Renal pelvis (tissue), 4 donors: ENCODE data around the gene ORMDL3. TPM values are rescaled to one million over a fixed set of nuclear protein-coding genes. Genes with fewer than 3 reads are reported as not detected.
"Not testable (repeated sequence)": the region's sequence is repeated elsewhere in the genome, so short reads cannot be mapped to it uniquely, and the experiment has no call there.

Source experiments
- DNase-seq: peaks from one replicate; pipeline ENCODE4 v3.0.0-alpha.2; 2013
- polyA plus RNA-seq, 3 donors: library from polyadenylated mRNA; unstranded; fragments of 120-200 nt; gene quantifications; one replicate each; pipeline ENCODE4 v1.2.1, GENCODE V29; 2013; ENCODE audit not compliant: insufficient read length in 3 of 3

Gene ORMDL3
- polyA plus RNA-seq, 3 donors, result 94.8 to 106 (median 96.6) TPM

- DNase-seq, result no peak
These were observed 29.3 kb downstream of the ORMDL3 start for GRCh38 chr17:39898088-39898487.

- no peak for DNase-seq
These were observed 32.6 kb downstream of the ORMDL3 start for GRCh38 chr17:39894681-39895376.

- DNase-seq, result no peak
These were observed 38.2 kb downstream of the ORMDL3 start for GRCh38 chr17:39889200-39889599.

- DNase-seq, result no peak
These were observed 40.3 kb downstream of the ORMDL3 start for GRCh38 chr17:39887078-39887477.

- not testable (repeated sequence) for DNase-seq
These were observed 41.3 kb downstream of the ORMDL3 start for GRCh38 chr17:39886102-39886501.

GRCh38 chr17:39872751-39873150 lies 54.6 kb downstream of the ORMDL3 start:
- DNase-seq, result no peak

- no peak for DNase-seq
These were observed 55.6 kb downstream of the ORMDL3 start for GRCh38 chr17:39871801-39872200.

Other genes starting within 250 kb of the ORMDL3 start
- 10 to 100 TPM; 37.4 to 48.6 (median 43.6) TPM for gene PGAP3, start 239.5 kb downstream of the ORMDL3 start, polyA plus RNA-seq
- 100 to 1,000 TPM; 178 to 214 (median 210) TPM for gene ERBB2, start 227.5 kb downstream of the ORMDL3 start, polyA plus RNA-seq
- 10 to 100 TPM; 33.6 to 36.8 (median 35.9) TPM for gene MIEN1, start 197.1 kb downstream of the ORMDL3 start, polyA plus RNA-seq
- 10 to 100 TPM; 38.0 to 56.5 (median 53.2) TPM for gene GRB7, start 189.7 kb downstream of the ORMDL3 start, polyA plus RNA-seq
- under 1 TPM; 0.23 to 0.33 (median 0.30) TPM for gene IKZF3, start 63.3 kb downstream of the ORMDL3 start, polyA plus RNA-seq
- not detected for gene ZPBP2, start 59.4 kb downstream of the ORMDL3 start, polyA plus RNA-seq
- gene GSDMB, start 9.0 kb downstream of the ORMDL3 start, polyA plus RNA-seq, result 10 to 100 TPM; 10.7 to 29.9 (median 21.1) TPM
- gene LRRC3C, start 131 bp upstream of the ORMDL3 start, polyA plus RNA-seq, result not detected
- gene GSDMA, start 35.4 kb upstream of the ORMDL3 start, polyA plus RNA-seq, result 1 to 10 TPM; 2.6 to 3.9 (median 2.7) TPM
- gene PSMD3, start 53.2 kb upstream of the ORMDL3 start, polyA plus RNA-seq, result 100 to 1,000 TPM; 112 to 125 (median 121) TPM
- not detected for gene CSF3, start 87.8 kb upstream of the ORMDL3 start, polyA plus RNA-seq
- 100 to 1,000 TPM; 104 to 132 (median 124) TPM for gene MED24, start 126.8 kb upstream of the ORMDL3 start, polyA plus RNA-seq
- gene THRA, start 135.4 kb upstream of the ORMDL3 start, polyA plus RNA-seq, result 10 to 100 TPM; 52.0 to 58.3 (median 55.5) TPM
- 1 to 10 TPM; 4.0 to 4.2 (median 4.1) TPM for gene NR1D1, start 173.0 kb upstream of the ORMDL3 start, polyA plus RNA-seq
- 100 to 1,000 TPM; 136 to 182 (median 159) TPM for gene MSL1, start 194.4 kb upstream of the ORMDL3 start, polyA plus RNA-seq
- gene CASC3, start 212.9 kb upstream of the ORMDL3 start, polyA plus RNA-seq, result 100 to 1,000 TPM in 2 of 3 donors, 10 to 100 TPM in 1; 87.2 to 115 (median 112) TPM
- 10 to 100 TPM in 2 of 3 donors, 1 to 10 TPM in 1; 8.1 to 16.2 (median 12.8) TPM for gene RAPGEFL1, start 249.9 kb upstream of the ORMDL3 start, polyA plus RNA-seq